ENCODE results near the gene IL17D.

DNA sequence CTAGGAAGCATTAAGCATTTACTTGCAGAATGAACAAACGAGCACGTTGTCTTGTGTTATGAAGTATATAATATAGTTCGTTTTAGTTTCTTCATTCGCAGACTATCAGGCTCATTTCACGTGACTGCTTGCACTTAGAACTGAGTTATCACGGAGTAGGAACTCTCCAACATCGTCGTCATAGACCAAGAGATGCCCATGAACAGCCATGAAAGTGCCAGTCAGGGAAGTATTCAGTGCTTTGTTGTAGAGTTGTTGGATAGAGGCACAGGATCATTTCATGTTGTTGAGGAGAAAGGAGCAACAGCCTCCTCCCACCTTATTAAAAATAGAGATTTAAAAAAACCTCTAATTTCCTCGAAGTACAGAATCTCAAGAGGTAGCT is 977 bp upstream of the IL17D start:
- TF ChIP-seq CTCF (IDR thresholded peaks at IDR 0.05; ENCODE audit: insufficient read depth, low read length, poor library complexity, severe bottlenecking) (no peak), EZH2phosphoT487 (conservative IDR thresholded peaks at IDR 0.05; ENCODE audit: low read length) (no peak)

Measured in SU-DHL-6 (cell line).